ENCODE data around the gene SYT13.

Gene SYT13

DNA sequence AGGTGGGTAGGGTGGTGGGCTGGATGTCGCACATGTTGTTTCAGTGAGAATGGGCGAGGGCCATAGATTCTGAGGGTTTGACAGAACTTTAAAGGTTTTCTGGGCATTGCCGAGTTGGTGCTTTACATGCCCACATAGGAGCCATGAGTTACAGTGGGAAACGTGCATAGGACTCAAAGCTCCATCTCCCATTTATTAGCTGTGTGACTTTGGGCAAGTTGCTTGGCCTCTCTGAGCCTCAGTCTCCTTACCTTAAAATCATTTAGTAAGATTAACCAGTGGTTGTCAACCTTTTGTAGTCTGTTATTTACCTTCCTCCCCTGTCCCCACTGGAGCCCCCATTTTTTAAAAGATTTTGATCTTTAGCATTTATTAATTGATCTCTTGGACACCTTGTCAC is 67.4 kb downstream of the SYT13 start:
- DNase-seq (ENCODE audit: insufficient read length, low spot score): no peak
- TF ChIP-seq POLR2A (IDR thresholded peaks at IDR 0.05; ENCODE audit: low read depth, low read length): no peak
- TF ChIP-seq SPI1 (IDR thresholded peaks at IDR 0.05; ENCODE audit: low read depth, low read length): no peak
- TF ChIP-seq PAX5 (IDR thresholded peaks at IDR 0.05; ENCODE audit: insufficient read depth, low read length, severe bottlenecking): no peak
- TF ChIP-seq POU2F2 (IDR thresholded peaks at IDR 0.05; ENCODE audit: low read depth, low read length): no peak
- no peak for TF ChIP-seq POLR2AphosphoS5 (IDR thresholded peaks at IDR 0.05; ENCODE audit: low read depth, low read length)
- FAIRE-seq: no peak

DNA sequence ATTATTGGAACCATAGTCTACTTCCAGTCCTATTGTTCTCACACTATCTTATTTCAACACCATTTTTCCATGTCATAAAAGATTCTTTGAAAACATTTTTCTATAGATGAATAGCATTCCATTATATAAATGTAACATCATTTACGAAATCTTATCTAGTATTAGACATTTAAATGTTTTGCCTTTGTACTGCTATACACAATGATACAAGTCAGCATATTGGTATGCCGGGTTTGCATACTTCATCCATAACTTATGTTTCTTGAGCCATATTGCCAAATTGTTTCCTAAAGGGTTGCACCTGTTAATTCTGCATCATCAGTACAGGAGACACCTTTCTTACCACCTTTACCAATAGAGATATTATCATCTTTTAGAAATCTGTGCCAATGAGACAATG is 68.2 kb downstream of the SYT13 start:
- FAIRE-seq (no peak), DNase-seq (ENCODE audit: insufficient read length, low spot score) (no peak)
- TF ChIP-seq TAF1 (IDR thresholded peaks at IDR 0.05; ENCODE audit: low read depth, low read length) (no peak), SPI1 (IDR thresholded peaks at IDR 0.05; ENCODE audit: low read depth, low read length) (no peak), POLR2A (IDR thresholded peaks at IDR 0.05; ENCODE audit: low read depth, low read length) (no peak), PAX5 (IDR thresholded peaks at IDR 0.05; ENCODE audit: insufficient read depth, low read length, severe bottlenecking) (no peak), POLR2AphosphoS5 (IDR thresholded peaks at IDR 0.05; ENCODE audit: low read depth, low read length) (no peak)

DNA sequence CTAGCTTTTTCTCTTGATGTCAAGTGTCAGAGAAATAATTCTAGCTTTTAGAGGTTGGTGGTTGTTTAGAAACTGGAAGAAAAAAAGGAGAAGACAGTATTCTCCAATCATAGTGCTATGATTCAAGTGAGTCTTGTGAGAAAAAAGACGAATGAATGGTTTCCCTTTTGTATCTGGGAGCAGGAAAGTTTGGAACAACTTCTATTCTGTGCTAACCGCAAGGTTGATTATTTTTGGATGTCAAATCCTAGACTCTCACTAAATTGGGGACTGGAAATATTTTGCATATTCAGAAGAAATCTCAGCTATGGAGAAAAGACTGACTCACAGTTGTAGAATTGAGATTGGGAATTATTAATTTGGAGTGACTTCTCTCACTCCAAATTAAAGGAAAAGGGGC is 69.2 kb downstream of the SYT13 start:
- DNase-seq (ENCODE audit: insufficient read length, low spot score) (no peak), FAIRE-seq (no peak)
- TF ChIP-seq POU2F2 (IDR thresholded peaks at IDR 0.05; ENCODE audit: low read depth, low read length) (no peak), PAX5 (IDR thresholded peaks at IDR 0.05; ENCODE audit: insufficient read depth, low read length, severe bottlenecking) (no peak), POLR2AphosphoS5 (IDR thresholded peaks at IDR 0.05; ENCODE audit: low read depth, low read length) (no peak), TAF1 (IDR thresholded peaks at IDR 0.05; ENCODE audit: low read depth, low read length) (no peak), SPI1 (IDR thresholded peaks at IDR 0.05; ENCODE audit: low read depth, low read length) (no peak), POLR2A (IDR thresholded peaks at IDR 0.05; ENCODE audit: low read depth, low read length) (no peak)

DNA sequence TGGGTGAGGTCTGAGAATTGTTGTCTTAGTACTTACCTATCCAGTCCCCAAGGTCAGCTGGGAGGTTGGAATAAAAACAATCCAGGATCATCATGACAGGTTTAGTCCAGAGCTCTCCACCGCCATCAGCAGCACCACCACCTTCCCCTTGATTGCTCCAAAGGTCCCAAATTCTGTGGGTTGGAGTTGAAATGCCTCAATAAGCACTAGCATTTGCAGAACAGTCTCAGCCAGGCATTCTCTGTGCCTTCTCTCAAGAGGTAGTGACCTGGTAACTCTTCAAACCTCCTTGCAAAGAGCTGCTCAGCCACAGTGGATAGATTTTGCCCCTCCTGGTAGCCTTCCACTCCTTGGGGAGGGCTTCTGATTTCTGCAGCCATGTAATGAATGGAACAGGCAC is 70.1 kb downstream of the SYT13 start:
- TF ChIP-seq POLR2AphosphoS5 (IDR thresholded peaks at IDR 0.05; ENCODE audit: low read depth, low read length) (no peak), TAF1 (IDR thresholded peaks at IDR 0.05; ENCODE audit: low read depth, low read length) (no peak), POU2F2 (IDR thresholded peaks at IDR 0.05; ENCODE audit: low read depth, low read length) (no peak), POLR2A (IDR thresholded peaks at IDR 0.05; ENCODE audit: low read depth, low read length) (no peak), PAX5 (IDR thresholded peaks at IDR 0.05; ENCODE audit: insufficient read depth, low read length, severe bottlenecking) (no peak), SPI1 (IDR thresholded peaks at IDR 0.05; ENCODE audit: low read depth, low read length) (no peak)
- FAIRE-seq: no peak
- no peak for DNase-seq (ENCODE audit: insufficient read length, low spot score)

DNA sequence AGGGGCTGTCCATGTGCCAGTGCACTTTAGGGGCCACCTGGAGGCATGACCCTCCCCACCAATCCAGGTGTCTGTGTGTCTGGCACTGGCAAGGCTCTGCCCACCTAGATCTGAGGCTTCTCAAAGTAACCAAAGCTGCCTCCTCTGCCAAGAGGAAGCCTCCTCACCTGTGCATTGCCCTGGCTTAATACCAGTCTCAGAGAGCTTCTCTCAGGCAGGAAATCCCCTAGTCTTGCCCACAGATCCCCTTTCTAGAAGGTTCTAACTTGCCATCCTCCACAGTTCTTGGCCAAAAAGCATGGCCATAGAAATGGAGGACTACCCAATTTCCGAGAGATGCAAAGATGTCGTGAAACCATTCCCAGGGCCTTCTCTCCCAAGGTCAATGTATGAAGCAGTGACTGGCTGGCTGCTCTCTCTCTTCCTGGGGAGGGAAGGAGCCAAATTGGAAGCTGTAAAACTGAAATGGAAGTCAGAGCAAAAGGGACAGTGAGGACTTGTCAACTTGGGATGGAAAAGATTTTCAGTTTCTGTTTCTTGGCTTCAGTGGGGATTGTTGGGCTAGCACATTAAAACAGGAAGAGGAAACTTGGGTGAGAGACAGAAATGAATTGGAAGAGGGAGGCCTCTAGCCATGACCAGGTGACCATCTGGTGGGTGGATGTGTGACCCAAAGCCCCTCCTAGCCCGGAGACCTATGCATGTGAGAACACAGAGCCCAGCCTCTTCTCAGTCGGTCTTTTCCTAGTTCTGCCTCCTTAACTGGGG is 70.9 kb downstream of the SYT13 start:
- DNase-seq (ENCODE audit: insufficient read length, low spot score) (no peak), FAIRE-seq (no peak)
- no peak for TF ChIP-seq PAX5 (IDR thresholded peaks at IDR 0.05; ENCODE audit: insufficient read depth, low read length, severe bottlenecking)
- TF ChIP-seq SPI1 (IDR thresholded peaks at IDR 0.05; ENCODE audit: low read depth, low read length): peak; percentile 45
- TF ChIP-seq POU2F2 (IDR thresholded peaks at IDR 0.05; ENCODE audit: low read depth, low read length): no peak

DNA sequence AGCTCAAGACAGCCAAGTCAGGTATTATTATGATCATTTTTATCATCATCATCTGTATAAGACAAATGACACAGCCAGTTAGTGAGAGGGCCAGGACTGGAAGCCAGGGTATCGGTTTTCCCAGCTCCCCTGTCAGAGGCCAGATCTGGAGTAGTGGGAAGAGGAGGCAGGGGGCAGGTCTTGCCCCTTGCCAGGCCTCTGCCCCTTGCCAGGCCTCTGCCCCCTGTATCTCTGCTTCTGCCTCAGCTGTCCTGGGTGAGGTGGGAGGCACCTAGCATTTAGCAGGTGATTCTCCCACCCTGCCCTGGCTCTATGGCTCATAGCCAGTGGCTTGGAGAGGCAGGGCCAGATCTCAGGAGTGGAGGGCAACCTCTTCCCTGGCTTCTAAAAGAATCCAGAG is 72.4 kb downstream of the SYT13 start:
- FAIRE-seq: no peak
- TF ChIP-seq POU2F2 (IDR thresholded peaks at IDR 0.05; ENCODE audit: low read depth, low read length) (no peak), PAX5 (IDR thresholded peaks at IDR 0.05; ENCODE audit: insufficient read depth, low read length, severe bottlenecking) (no peak), POLR2AphosphoS5 (IDR thresholded peaks at IDR 0.05; ENCODE audit: low read depth, low read length) (no peak), SPI1 (IDR thresholded peaks at IDR 0.05; ENCODE audit: low read depth, low read length) (no peak), POLR2A (IDR thresholded peaks at IDR 0.05; ENCODE audit: low read depth, low read length) (no peak), TAF1 (IDR thresholded peaks at IDR 0.05; ENCODE audit: low read depth, low read length) (no peak)
- no peak for DNase-seq (ENCODE audit: insufficient read length, low spot score)

DNA sequence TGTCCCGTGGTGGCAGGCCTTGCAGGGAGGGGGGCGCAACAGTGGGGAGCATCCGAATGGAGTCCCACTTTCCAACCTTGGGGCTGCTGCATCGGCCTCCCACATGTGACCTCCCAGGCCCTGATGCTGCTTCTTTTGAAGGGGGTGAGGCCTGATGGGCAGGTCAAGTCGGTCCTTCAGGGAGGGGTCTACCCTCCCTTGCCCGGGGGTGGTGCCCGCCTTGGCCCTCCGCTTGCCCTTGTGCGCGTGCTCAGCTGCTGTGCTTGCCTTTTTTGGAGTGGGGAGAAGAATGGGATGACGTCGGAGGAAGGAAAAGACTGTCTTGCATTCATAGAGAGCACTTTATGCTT is 72.8 kb downstream of the SYT13 start:
- no peak for FAIRE-seq
- no peak for TF ChIP-seq TAF1 (IDR thresholded peaks at IDR 0.05; ENCODE audit: low read depth, low read length)
- TF ChIP-seq POLR2AphosphoS5 (IDR thresholded peaks at IDR 0.05; ENCODE audit: low read depth, low read length): no peak
- no peak for TF ChIP-seq POLR2A (IDR thresholded peaks at IDR 0.05; ENCODE audit: low read depth, low read length)
- TF ChIP-seq PAX5 (IDR thresholded peaks at IDR 0.05; ENCODE audit: insufficient read depth, low read length, severe bottlenecking): no peak
- no peak for TF ChIP-seq POU2F2 (IDR thresholded peaks at IDR 0.05; ENCODE audit: low read depth, low read length)
- TF ChIP-seq SPI1 (IDR thresholded peaks at IDR 0.05; ENCODE audit: low read depth, low read length): no peak
- no peak for DNase-seq (ENCODE audit: insufficient read length, low spot score)

DNA sequence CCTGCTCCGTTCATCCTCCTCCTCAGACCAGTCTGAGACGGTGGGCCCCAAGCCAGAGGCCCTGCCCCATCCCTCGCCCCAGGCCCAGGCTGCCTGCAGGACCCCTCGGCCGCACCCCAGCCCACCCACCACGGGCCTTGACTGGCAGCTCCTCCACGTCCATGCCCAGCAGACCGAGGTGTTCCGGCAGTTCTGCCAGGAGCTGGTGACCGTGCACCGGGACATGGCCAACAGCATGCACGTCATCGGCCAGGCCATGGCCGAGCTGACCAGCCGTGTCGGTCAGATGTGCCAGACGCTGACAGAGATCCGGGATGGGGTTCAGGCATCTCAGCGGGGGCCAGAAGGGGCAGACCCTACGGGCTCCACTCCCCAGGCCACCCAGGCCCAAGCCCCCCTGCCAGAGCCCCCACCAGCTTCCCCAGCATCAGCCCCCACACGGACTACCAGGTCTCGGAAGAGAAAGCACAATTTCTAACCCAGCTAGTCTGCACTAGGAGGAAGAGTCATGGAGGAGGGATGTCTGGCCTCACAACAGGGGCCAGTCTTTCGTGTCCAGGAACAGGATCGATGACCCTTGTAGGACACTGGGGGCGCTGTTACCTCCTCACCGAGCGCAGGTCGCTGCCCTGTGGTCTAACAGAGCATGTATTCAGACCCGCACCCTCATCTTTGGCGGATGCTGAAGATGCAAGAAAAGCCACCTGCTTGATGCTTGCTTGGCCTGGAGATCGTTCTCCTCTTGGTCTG is 73.4 kb downstream of the SYT13 start:
- TF ChIP-seq SPI1 (IDR thresholded peaks at IDR 0.05; ENCODE audit: low read depth, low read length) (no peak), POU2F2 (IDR thresholded peaks at IDR 0.05; ENCODE audit: low read depth, low read length) (no peak), TAF1 (IDR thresholded peaks at IDR 0.05; ENCODE audit: low read depth, low read length) (no peak), PAX5 (IDR thresholded peaks at IDR 0.05; ENCODE audit: insufficient read depth, low read length, severe bottlenecking) (no peak), POLR2AphosphoS5 (IDR thresholded peaks at IDR 0.05; ENCODE audit: low read depth, low read length) (no peak), POLR2A (IDR thresholded peaks at IDR 0.05; ENCODE audit: low read depth, low read length) (no peak)
- no peak for FAIRE-seq
- DNase-seq (ENCODE audit: insufficient read length, low spot score): no peak

DNA sequence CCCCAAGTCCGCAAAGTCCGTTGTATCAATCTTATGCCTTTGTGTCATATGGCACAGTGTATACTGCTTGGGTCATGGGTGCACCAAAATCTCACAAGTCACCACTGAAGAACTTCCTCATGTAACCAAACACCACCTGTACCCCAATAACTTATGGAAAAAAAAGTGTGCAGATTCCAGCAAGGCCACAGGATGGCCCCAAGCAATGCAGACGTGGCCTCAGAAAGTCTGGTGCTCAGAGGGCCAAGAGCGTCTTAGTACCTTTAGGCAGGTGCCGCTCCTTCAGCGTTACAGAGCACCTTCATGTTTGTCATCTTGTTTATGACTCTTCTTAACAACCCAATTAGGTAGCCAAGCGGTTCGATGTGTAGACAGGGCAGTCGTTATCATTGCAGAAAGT is 74.4 kb downstream of the SYT13 start:
- no peak for TF ChIP-seq POU2F2 (IDR thresholded peaks at IDR 0.05; ENCODE audit: low read depth, low read length)
- TF ChIP-seq POLR2A (IDR thresholded peaks at IDR 0.05; ENCODE audit: low read depth, low read length): no peak
- TF ChIP-seq TAF1 (IDR thresholded peaks at IDR 0.05; ENCODE audit: low read depth, low read length): no peak
- no peak for TF ChIP-seq SPI1 (IDR thresholded peaks at IDR 0.05; ENCODE audit: low read depth, low read length)
- TF ChIP-seq PAX5 (IDR thresholded peaks at IDR 0.05; ENCODE audit: insufficient read depth, low read length, severe bottlenecking): no peak
- TF ChIP-seq POLR2AphosphoS5 (IDR thresholded peaks at IDR 0.05; ENCODE audit: low read depth, low read length): no peak
- FAIRE-seq (no peak), DNase-seq (ENCODE audit: insufficient read length, low spot score) (no peak)

Measured in GM12891 (cell line).